Measurements from ENCODE around the gene ARMC3. TPM values are rescaled to one million over a fixed set of nuclear protein-coding genes. Genes with fewer than 3 reads are reported as not detected.

Gene ARMC3
- total and polyA plus RNA-seq, 9 of the 15 experiments (the other 6 are each of a cell fraction or from before 2014, with no cell fraction given), result 0.33 to 1.1 (median 0.62) TPM

- no peaks in the 10 kb centered on the region for H3K9me1 ChIP-seq (ENCODE audit: control insufficient read depth, insufficient read depth, low read length)
- 30% methylated on average over 11 of the region's 11 CpGs for WGBS (ENCODE audit: insufficient coverage, low coverage, missing lambda C conversion rate)
- no peak overlapping the region; a peak in 1 of 4 replicates for H3K9ac ChIP-seq (ENCODE audit: insufficient read depth in 1 of 2, low read depth in 2 of 2, low read length in 2 of 2)
- no peaks in the 10 kb centered on the region for H3K36me3 ChIP-seq (ENCODE audit: control insufficient read depth, insufficient read depth, low read length)
- DNase-seq (ENCODE audit: extremely low read depth in 1 of 4, low spot score in 3 of 4) (no peak), FAIRE-seq (no peak), ATAC-seq (no peak)
- H3K79me2 ChIP-seq (ENCODE audit: control insufficient read depth, insufficient read depth, low read length), result no peaks in the 10 kb centered on the region
- H4K20me1 ChIP-seq (replicated peaks; ENCODE audit: control insufficient read depth, insufficient read depth, low read length), result no peaks in the 10 kb centered on the region
- no peak overlapping the region for H3K4me3 ChIP-seq
- POLR2A ChIA-PET, result interaction anchor here (1.0 to 1.9 kb wide), 3 partner anchors 9 to 353 kb away, joined by 4 to 5 read pairs (median 5); no protein-coding TSS in a partner anchor
- H3K4me1 ChIP-seq (replicated peaks in 1 of 2; ENCODE audit: control insufficient read depth in 2 of 2, insufficient read depth in 2 of 2, low read length in 2 of 2), result peaks cover 20 to 34% of the 10 kb centered on the region in 2 experiments
- CTCF ChIA-PET (ENCODE audit: low intra/inter-chr PET ratio), result no interaction called here
- no peaks in the 10 kb centered on the region for H3K27me3 ChIP-seq (ENCODE audit: control insufficient read depth in 2 of 2, insufficient read depth in 2 of 2, low read length in 2 of 2)
- no peak overlapping the region for H3K27ac ChIP-seq (ENCODE audit: extremely low read depth, low read depth, low read length)
- intact Hi-C loops (cut with micrococcal nuclease) (loop anchor here (5.0 kb wide), 2 partner anchors 203 to 1073 kb away; no protein-coding TSS in a partner anchor), in situ Hi-C loops (cut with MboI) (loop anchor here (10.0 kb wide), 2 partner anchors 491 to 1061 kb away; partner anchors contain the start of gene DNAJC1)
- no TSS peak for BruUV-seq (replicated peaks)
- no peaks in the 10 kb centered on the region for H3K9me3 ChIP-seq (replicated peaks; ENCODE audit: control insufficient read depth, insufficient read depth, low read depth, low read length)
- H3K4me2 ChIP-seq (ENCODE audit: insufficient read depth, low read length), result peak overlapping the region; percentile 5; the same call in 1 of the 2 replicates
- peak overlapping the region; percentile 66 for H2AFZ ChIP-seq (ENCODE audit: low read depth, low read length)
- no peak for TF ChIP-seq OTX1 (CRISPR knock-in tag; IDR thresholded peaks at IDR 0.05)
- no peak for TF ChIP-seq ZNF354B (CRISPR knock-in tag; IDR thresholded peaks at IDR 0.05)
- TF ChIP-seq ZNF239 (CRISPR knock-in tag; IDR thresholded peaks at IDR 0.05), result no peak
- no peak for TF ChIP-seq RBM39 (optimal IDR thresholded peaks at IDR 0.05; ENCODE audit: low read depth, low read length)
- TF ChIP-seq THRAP3 (IDR thresholded peaks at IDR 0.05; ENCODE audit: borderline replicate concordance), result no peak
- TF ChIP-seq CBX5 (IDR thresholded peaks at IDR 0.05; ENCODE audit: borderline replicate concordance, low read depth), result no peak
- no peak for TF ChIP-seq ZNF347 (CRISPR knock-in tag; IDR thresholded peaks at IDR 0.05; ENCODE audit: low read depth)
- TF ChIP-seq PKNOX1 (IDR thresholded peaks at IDR 0.05), result no peak
- no peak for TF ChIP-seq RHOXF2B (CRISPR knock-in tag; conservative IDR thresholded peaks at IDR 0.05)
- no peak for TF ChIP-seq MAZ (CRISPR knock-in tag; conservative IDR thresholded peaks at IDR 0.05 in 1 of 2, IDR thresholded peaks at IDR 0.05 in 1 of 2)
- TF ChIP-seq ZNF124 (CRISPR knock-in tag; IDR thresholded peaks at IDR 0.05), result no peak
- no peak for TF ChIP-seq BRD9 (IDR thresholded peaks at IDR 0.05; ENCODE audit: low read depth, partially characterized antibody)
- TF ChIP-seq ZNF24 (IDR thresholded peaks at IDR 0.05), result no peak
- TF ChIP-seq MCM2 (IDR thresholded peaks at IDR 0.05; ENCODE audit: low read depth), result no peak
- no peak for TF ChIP-seq ZNF324 (CRISPR knock-in tag; IDR thresholded peaks at IDR 0.05)
- TF ChIP-seq ZFPM2 (CRISPR knock-in tag; IDR thresholded peaks at IDR 0.05), result no peak
- TF ChIP-seq TCF15 (CRISPR knock-in tag; IDR thresholded peaks at IDR 0.05), result no peak
- 0 out of 4 replicates have a peak, but pooled peaks of 1 of the 2 experiments have one; percentile 1 for TF ChIP-seq KDM1A (IDR thresholded peaks at IDR 0.05)
These were observed 137.5 kb downstream of the ARMC3 start for GRCh38 chr10:23065181-23065948.

Measured in K562 (cell line).